ENCODE data around the gene HOOK1.

- TF ChIP-seq, protein P1, sequence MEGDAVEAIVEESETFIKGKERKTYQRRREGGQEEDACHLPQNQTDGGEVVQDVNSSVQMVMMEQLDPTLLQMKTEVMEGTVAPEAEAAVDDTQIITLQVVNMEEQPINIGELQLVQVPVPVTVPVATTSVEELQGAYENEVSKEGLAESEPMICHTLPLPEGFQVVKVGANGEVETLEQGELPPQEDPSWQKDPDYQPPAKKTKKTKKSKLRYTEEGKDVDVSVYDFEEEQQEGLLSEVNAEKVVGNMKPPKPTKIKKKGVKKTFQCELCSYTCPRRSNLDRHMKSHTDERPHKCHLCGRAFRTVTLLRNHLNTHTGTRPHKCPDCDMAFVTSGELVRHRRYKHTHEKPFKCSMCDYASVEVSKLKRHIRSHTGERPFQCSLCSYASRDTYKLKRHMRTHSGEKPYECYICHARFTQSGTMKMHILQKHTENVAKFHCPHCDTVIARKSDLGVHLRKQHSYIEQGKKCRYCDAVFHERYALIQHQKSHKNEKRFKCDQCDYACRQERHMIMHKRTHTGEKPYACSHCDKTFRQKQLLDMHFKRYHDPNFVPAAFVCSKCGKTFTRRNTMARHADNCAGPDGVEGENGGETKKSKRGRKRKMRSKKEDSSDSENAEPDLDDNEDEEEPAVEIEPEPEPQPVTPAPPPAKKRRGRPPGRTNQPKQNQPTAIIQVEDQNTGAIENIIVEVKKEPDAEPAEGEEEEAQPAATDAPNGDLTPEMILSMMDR (IDR thresholded peaks at IDR 0.05): no peak
- TF ChIP-seq POLR2A (IDR thresholded peaks at IDR 0.05): no peak
These were observed 42.1 kb downstream of the HOOK1 start for GRCh38 chr1:59856725-59857338.
